Astrocyte (in vitro differentiated cells and primary cell): Measurements from ENCODE around the gene RPGR. TPM values are rescaled to one million over a fixed set of nuclear protein-coding genes. Genes with fewer than 3 reads are reported as not detected.

Experiments used
- DNase-seq: peaks from one replicate; pipeline ENCODE4 v3.0.0-alpha.2; 2010; ENCODE audit warnings: low read depth
- FAIRE-seq: peaks from 2 replicates; lab custom pipeline; 2011; peaks lifted over from hg19 to GRCh38; lab: Jason Lieb, UNC
- H2AFZ ChIP-seq: 2 replicates; pipeline ENCODE4 v1.6.0; 2012; ENCODE audit warnings: low read depth, low read length, inconsistent platforms
- H3K27ac ChIP-seq: 2 replicates; pipeline ENCODE4 v1.5.1; 2011; ENCODE audit warnings: low read depth, low read length, inconsistent platforms
- H3K27me3 ChIP-seq: 2 replicates; pipeline ENCODE4 v1.6.0; 2011; ENCODE audit warnings: low read length, inconsistent platforms; ENCODE audit not compliant: insufficient read depth
- H3K36me3 ChIP-seq: 2 replicates; pipeline ENCODE4 v1.5.1; 2011; ENCODE audit warnings: low read length, inconsistent platforms; ENCODE audit not compliant: insufficient read depth
- H3K4me1 ChIP-seq: 2 replicates; pipeline ENCODE4 v1.5.1; 2011; ENCODE audit warnings: low read length, inconsistent platforms; ENCODE audit not compliant: insufficient read depth
- H3K4me2 ChIP-seq: 2 replicates; pipeline ENCODE4 v1.6.0; 2012; ENCODE audit warnings: low read length, inconsistent platforms
- H3K4me3 ChIP-seq: 2 replicates; pipeline ENCODE4 v1.5.1; 2011; ENCODE audit warnings: low read depth, mild to moderate bottlenecking, low read length, inconsistent platforms; ENCODE audit not compliant: insufficient read depth
- H3K79me2 ChIP-seq: 2 replicates; pipeline ENCODE4 v1.6.0; 2012; ENCODE audit warnings: mild to moderate bottlenecking, low read length, inconsistent platforms; ENCODE audit not compliant: insufficient read depth
- H3K9ac ChIP-seq: 2 replicates; pipeline ENCODE4 v1.6.0; 2012; ENCODE audit warnings: mild to moderate bottlenecking, low read length, inconsistent platforms
- H3K9me3 ChIP-seq: 2 replicates; pipeline ENCODE4 v1.5.1; 2012; ENCODE audit warnings: low read depth, mild to moderate bottlenecking, low read length, inconsistent platforms; ENCODE audit not compliant: insufficient read depth
- H4K20me1 ChIP-seq: 2 replicates; pipeline ENCODE4 v1.6.0; 2012; ENCODE audit warnings: low read length, inconsistent platforms; ENCODE audit not compliant: insufficient read depth
- H3K27ac Mint-ChIP-seq: one replicate; pipeline ENCODE4 v1.8.0; 2021; ENCODE audit warnings: mild to moderate bottlenecking, mixed read lengths; ENCODE audit not compliant: unreplicated experiment
- H3K27me3 Mint-ChIP-seq: one replicate; pipeline ENCODE4 v1.8.0; 2021; ENCODE audit warnings: low read depth, mixed read lengths; ENCODE audit not compliant: unreplicated experiment
- H3K36me3 Mint-ChIP-seq: one replicate; pipeline ENCODE4 v1.8.0; 2021; ENCODE audit warnings: low read depth, mixed read lengths; ENCODE audit not compliant: unreplicated experiment
- H3K4me1 Mint-ChIP-seq: one replicate; pipeline ENCODE4 v1.8.0; 2021; ENCODE audit warnings: low read depth, mixed read lengths; ENCODE audit not compliant: unreplicated experiment
- H3K4me3 Mint-ChIP-seq: one replicate; pipeline ENCODE4 v1.8.0; 2021; ENCODE audit warnings: mild to moderate bottlenecking, moderate library complexity, mixed read lengths; ENCODE audit not compliant: unreplicated experiment
- H3K9me3 Mint-ChIP-seq: one replicate; pipeline ENCODE4 v1.8.0; 2021; ENCODE audit warnings: mild to moderate bottlenecking, mixed read lengths; ENCODE audit not compliant: unreplicated experiment
- EZH2 ChIP-seq: IDR thresholded peaks from 2 replicates; pipeline ENCODE4 v1.6.1; 2012; ENCODE audit warnings: mild to moderate bottlenecking, low read length, inconsistent platforms; ENCODE audit not compliant: insufficient read depth
- total RNA-seq: library from RNA; stranded (reverse); gene quantifications from 2 replicates; pipeline ENCODE4 v1.2.1, GENCODE V29; 2021
- TF ChIP-seq, protein P1 (sequence below): IDR thresholded peaks from 2 replicates; pipeline ENCODE4 v1.5.1; 2011; ENCODE audit warnings: low read depth, mild to moderate bottlenecking, inconsistent platforms, low read length, moderate library complexity; ENCODE audit not compliant: insufficient read depth

The RPGR gene
- total RNA-seq, 1 donor from 2014 or later, result 6.3 TPM

DNA sequence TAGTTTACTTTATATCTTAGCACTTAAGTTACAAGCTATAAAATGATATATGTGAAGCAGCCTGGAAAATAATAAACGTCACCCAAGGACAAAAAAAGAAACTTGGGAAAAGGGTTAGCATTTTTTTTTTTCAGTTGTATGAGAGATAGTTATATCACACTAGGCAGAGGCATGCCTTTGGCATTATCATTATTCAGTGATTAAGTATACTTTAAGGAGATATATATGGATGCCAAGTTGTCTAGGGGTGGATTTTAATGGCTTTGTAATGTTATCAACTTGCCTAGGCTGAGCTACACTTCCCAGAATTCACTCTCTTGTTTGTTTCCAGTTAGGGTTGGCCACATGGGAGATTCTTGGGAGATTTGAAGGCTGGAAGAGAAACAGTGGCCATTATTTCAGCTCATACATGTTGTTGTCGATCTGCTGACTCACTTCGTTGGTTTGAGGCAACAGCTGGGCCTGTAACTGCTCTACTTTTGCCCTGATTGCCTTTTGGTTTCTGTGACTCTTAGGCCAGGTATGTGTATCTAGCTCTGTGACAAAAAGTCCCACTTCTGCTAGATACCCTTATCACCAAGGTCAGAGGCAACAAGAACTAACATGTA is 95.1 kb downstream of the RPGR start:
- Histone ChIP-seq H3K9me3 (no peaks in the 10 kb centered on the region), H3K4me2 (no peak overlapping the region), H3K79me2 (no peaks in the 10 kb centered on the region), H3K9ac (no peak overlapping the region), H4K20me1 (no peaks in the 10 kb centered on the region), H2AFZ (peak overlapping the region; percentile 56), H3K36me3 (no peaks in the 10 kb centered on the region), H3K4me1 (peaks cover 10% of the 10 kb centered on the region), H3K27ac (no peak overlapping the region), H3K4me3 (no peak overlapping the region), H3K27me3 (no peaks in the 10 kb centered on the region)
- no peaks in the 10 kb centered on the region for H3K27me3 Mint-ChIP-seq
- H3K36me3 Mint-ChIP-seq, result no peaks in the 10 kb centered on the region
- DNase-seq, result peak; percentile 77
- peak; percentile 96 for FAIRE-seq
- peak overlapping the region; percentile 20 for H3K4me3 Mint-ChIP-seq
- H3K9me3 Mint-ChIP-seq, result peaks cover 1% of the 10 kb centered on the region
- TF ChIP-seq, protein P1, sequence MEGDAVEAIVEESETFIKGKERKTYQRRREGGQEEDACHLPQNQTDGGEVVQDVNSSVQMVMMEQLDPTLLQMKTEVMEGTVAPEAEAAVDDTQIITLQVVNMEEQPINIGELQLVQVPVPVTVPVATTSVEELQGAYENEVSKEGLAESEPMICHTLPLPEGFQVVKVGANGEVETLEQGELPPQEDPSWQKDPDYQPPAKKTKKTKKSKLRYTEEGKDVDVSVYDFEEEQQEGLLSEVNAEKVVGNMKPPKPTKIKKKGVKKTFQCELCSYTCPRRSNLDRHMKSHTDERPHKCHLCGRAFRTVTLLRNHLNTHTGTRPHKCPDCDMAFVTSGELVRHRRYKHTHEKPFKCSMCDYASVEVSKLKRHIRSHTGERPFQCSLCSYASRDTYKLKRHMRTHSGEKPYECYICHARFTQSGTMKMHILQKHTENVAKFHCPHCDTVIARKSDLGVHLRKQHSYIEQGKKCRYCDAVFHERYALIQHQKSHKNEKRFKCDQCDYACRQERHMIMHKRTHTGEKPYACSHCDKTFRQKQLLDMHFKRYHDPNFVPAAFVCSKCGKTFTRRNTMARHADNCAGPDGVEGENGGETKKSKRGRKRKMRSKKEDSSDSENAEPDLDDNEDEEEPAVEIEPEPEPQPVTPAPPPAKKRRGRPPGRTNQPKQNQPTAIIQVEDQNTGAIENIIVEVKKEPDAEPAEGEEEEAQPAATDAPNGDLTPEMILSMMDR, result no peak
- TF ChIP-seq EZH2, result no peak
- peak overlapping the region; percentile 75 for H3K27ac Mint-ChIP-seq
- H3K4me1 Mint-ChIP-seq, result peaks cover 25% of the 10 kb centered on the region

DNA sequence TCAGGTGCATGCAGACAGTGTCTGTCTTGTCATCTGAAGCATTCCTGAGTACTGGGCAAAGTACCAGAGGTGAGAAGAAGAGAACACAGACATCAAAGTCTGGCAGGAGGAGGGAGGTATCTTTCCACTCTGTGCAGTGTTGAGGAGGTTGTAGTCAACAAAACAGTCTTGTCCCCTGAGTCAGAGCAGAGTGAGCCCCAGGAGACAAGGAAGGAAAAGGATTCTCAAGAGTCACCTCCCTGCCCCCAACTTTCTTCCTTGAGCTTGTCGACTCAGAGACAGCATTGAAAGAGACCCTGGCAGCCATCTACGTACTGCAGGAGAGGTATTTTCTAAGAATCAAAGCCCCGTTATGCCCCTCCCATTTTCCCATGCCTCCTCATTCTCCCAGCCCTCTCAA is 102.2 kb downstream of the RPGR start:
- no peak for TF ChIP-seq EZH2
- TF ChIP-seq, protein P1, result no peak
- peak overlapping the region; percentile 29 for H3K9ac ChIP-seq
- H3K79me2 ChIP-seq, result peaks cover 3% of the 10 kb centered on the region
- H3K9me3 Mint-ChIP-seq, result no peaks in the 10 kb centered on the region
- H3K9me3 ChIP-seq, result no peaks in the 10 kb centered on the region
- H3K27ac ChIP-seq, result peak overlapping the region; percentile 45
- H3K4me3 ChIP-seq, result peak overlapping the region; percentile 20
- H3K4me1 Mint-ChIP-seq, result peaks cover 9% of the 10 kb centered on the region
- H3K27me3 Mint-ChIP-seq, result no peaks in the 10 kb centered on the region
- H3K27me3 ChIP-seq, result no peaks in the 10 kb centered on the region
- peak overlapping the region; percentile 63 for H3K4me2 ChIP-seq
- H4K20me1 ChIP-seq, result no peaks in the 10 kb centered on the region
- FAIRE-seq (peak; percentile 99), DNase-seq (no peak)
- H2AFZ ChIP-seq, result peak overlapping the region; percentile 47
- H3K36me3 Mint-ChIP-seq, result no peaks in the 10 kb centered on the region
- H3K4me1 ChIP-seq, result no peaks in the 10 kb centered on the region
- H3K4me3 Mint-ChIP-seq, result peak overlapping the region; percentile 77
- no peaks in the 10 kb centered on the region for H3K36me3 ChIP-seq
- peak overlapping the region; percentile 97 for H3K27ac Mint-ChIP-seq

DNA sequence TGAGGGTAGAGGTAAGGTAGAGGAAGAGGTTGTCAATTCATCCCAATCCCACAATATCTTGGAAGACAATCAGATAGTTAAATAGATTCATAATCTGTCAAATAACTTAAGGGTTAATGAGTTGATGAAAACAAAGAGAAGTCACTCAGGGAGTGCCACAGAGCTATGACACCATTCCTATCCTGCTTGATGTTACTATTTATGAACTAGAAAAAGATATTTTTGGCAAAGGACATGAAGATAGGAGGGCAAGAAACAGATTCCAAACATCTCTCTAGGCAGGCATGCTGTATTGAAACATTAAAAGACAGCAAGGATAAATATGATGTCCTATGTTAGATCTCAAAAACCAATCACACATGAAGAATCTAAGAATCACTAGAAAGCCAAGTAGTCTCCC is 103.1 kb downstream of the RPGR start:
- no peak overlapping the region for H3K4me3 Mint-ChIP-seq
- Histone ChIP-seq H3K4me3 (no peak overlapping the region), H3K9ac (no peak overlapping the region), H4K20me1 (no peaks in the 10 kb centered on the region), H3K36me3 (no peaks in the 10 kb centered on the region), H3K4me2 (no peak overlapping the region), H3K4me1 (no peaks in the 10 kb centered on the region), H3K27ac (no peak overlapping the region), H3K79me2 (peaks cover 12% of the 10 kb centered on the region), H3K9me3 (no peaks in the 10 kb centered on the region), H3K27me3 (no peaks in the 10 kb centered on the region), H2AFZ (no peak overlapping the region)
- H3K4me1 Mint-ChIP-seq, result peaks cover 12% of the 10 kb centered on the region
- no peak for FAIRE-seq
- DNase-seq, result no peak
- TF ChIP-seq EZH2, result no peak
- TF ChIP-seq, protein P1, result no peak
- H3K9me3 Mint-ChIP-seq, result no peaks in the 10 kb centered on the region
- no peak overlapping the region for H3K27ac Mint-ChIP-seq
- no peaks in the 10 kb centered on the region for H3K27me3 Mint-ChIP-seq
- no peaks in the 10 kb centered on the region for H3K36me3 Mint-ChIP-seq
